ENCODE data around the gene VAV1. TPM values are rescaled to one million over a fixed set of nuclear protein-coding genes. Genes with fewer than 3 reads are reported as not detected.
A peak's percentile ranks its signal among the peaks of the same experiment; 100 is the strongest.

VAV1 gene
- total RNA-seq, 1 experiment from 2014 or later: 7.5 TPM

DNA sequence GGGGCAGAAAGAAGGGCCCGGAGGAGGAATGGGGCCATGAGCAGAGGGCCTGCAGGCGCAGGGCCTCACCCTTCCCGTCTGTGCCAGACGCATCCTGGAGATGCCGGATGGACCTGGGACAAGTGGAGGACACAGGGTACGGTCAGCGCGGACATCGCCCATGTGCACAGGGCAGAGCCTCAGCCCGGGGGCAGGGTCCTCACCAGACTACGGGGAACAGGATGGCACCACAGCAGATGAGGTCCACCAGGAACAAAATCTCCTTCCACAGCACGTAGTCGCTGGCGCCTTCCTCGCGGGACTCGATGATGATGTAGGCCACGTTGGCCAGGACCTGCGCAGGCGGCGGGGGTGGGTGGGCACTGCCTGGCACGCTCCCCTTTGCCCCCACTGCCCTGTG is 40.7 kb upstream of the VAV1 start:
- Histone ChIP-seq H4K20me1 (ENCODE audit: insufficient read depth) (no peaks in the 10 kb centered on the region), H3K36me3 (ENCODE audit: low read depth) (no peaks in the 10 kb centered on the region), H3K4me3 (no peak overlapping the region), H3K79me2 (ENCODE audit: low read depth) (peaks cover 13% of the 10 kb centered on the region; the same call in 1 of the 2 replicates), H3F3A (ENCODE audit: insufficient read depth, low read depth) (peaks cover 14% of the 10 kb centered on the region; the same call in 1 of the 2 replicates), H3K27me3 (ENCODE audit: insufficient read depth, low read depth) (no peaks in the 10 kb centered on the region), H3K4me1 (replicated peaks; ENCODE audit: insufficient read depth) (no peaks in the 10 kb centered on the region; the same call in 1 of the 2 replicates), H3K27ac (no peak overlapping the region), H3K9me3 (ENCODE audit: insufficient read depth, low read depth) (no peaks in the 10 kb centered on the region), H2AFZ (no peak overlapping the region), H3K4me2 (no peak overlapping the region), H3K9me2 (ENCODE audit: insufficient read depth) (no peaks in the 10 kb centered on the region)
- no peak for DNase-seq
- BruUV-seq (replicated peaks): no TSS peak
- TF ChIP-seq, protein P1, sequence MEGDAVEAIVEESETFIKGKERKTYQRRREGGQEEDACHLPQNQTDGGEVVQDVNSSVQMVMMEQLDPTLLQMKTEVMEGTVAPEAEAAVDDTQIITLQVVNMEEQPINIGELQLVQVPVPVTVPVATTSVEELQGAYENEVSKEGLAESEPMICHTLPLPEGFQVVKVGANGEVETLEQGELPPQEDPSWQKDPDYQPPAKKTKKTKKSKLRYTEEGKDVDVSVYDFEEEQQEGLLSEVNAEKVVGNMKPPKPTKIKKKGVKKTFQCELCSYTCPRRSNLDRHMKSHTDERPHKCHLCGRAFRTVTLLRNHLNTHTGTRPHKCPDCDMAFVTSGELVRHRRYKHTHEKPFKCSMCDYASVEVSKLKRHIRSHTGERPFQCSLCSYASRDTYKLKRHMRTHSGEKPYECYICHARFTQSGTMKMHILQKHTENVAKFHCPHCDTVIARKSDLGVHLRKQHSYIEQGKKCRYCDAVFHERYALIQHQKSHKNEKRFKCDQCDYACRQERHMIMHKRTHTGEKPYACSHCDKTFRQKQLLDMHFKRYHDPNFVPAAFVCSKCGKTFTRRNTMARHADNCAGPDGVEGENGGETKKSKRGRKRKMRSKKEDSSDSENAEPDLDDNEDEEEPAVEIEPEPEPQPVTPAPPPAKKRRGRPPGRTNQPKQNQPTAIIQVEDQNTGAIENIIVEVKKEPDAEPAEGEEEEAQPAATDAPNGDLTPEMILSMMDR (conservative IDR thresholded peaks at IDR 0.05): no peak
- TF ChIP-seq EZH2 (IDR thresholded peaks at IDR 0.05; ENCODE audit: low read depth): no peak
- ChIA-PET POLR2A (ENCODE audit: unreplicated experiment) (no interaction called here), CTCF (no interaction called here)
- intact Hi-C loops (cut with micrococcal nuclease; ENCODE audit: unreplicated experiment): no loop called here

DNA sequence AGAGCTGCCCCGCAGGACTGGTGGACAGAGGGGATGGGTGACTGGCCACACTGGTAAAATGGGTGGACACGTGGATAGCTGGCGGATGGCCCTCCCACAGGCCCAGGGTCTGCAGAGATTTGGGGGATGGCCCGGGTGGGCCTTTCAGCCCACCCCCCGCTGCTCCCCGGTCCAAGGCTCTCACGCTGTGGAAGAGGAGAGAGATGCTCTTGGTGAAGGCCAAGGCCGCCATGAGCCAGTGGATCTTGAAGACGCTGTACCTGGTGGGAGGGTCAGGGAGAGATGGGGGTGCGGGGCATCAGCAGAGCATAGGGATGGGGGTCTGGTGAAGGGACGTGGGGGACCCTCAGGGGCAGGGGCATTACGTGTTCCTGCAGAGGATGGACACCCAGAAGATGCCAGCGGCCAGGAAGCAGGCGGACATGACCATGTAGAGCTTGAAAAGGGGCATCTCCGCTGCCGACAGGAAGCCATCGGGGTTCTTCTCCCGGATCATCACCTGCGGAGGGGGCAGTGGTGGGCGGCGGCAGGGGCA is 39.6 kb upstream of the VAV1 start:
- no peak overlapping the region for H3K4me2 ChIP-seq
- ChIA-PET POLR2A (ENCODE audit: unreplicated experiment) (no interaction called here), CTCF (no interaction called here)
- no peak overlapping the region for H3K4me3 ChIP-seq
- peaks cover 13% of the 10 kb centered on the region; the same call in 1 of the 2 replicates for H3K79me2 ChIP-seq (ENCODE audit: low read depth)
- H3K9me2 ChIP-seq (ENCODE audit: insufficient read depth): no peaks in the 10 kb centered on the region
- peaks cover under 1% of the 10 kb centered on the region for H3K4me1 ChIP-seq (replicated peaks; ENCODE audit: insufficient read depth)
- DNase-seq: no peak
- H4K20me1 ChIP-seq (ENCODE audit: insufficient read depth): no peaks in the 10 kb centered on the region
- no peak overlapping the region for H2AFZ ChIP-seq
- no peak overlapping the region for H3K27ac ChIP-seq
- peaks cover 16% of the 10 kb centered on the region; the same call in 1 of the 2 replicates for H3F3A ChIP-seq (ENCODE audit: insufficient read depth, low read depth)
- no peaks in the 10 kb centered on the region for H3K9me3 ChIP-seq (ENCODE audit: insufficient read depth, low read depth)
- BruUV-seq (replicated peaks): no TSS peak
- intact Hi-C loops (cut with micrococcal nuclease; ENCODE audit: unreplicated experiment): no loop called here
- no peaks in the 10 kb centered on the region for H3K36me3 ChIP-seq (ENCODE audit: low read depth)
- H3K27me3 ChIP-seq (ENCODE audit: insufficient read depth, low read depth): no peaks in the 10 kb centered on the region
- TF ChIP-seq EZH2 (IDR thresholded peaks at IDR 0.05; ENCODE audit: low read depth): no peak
- TF ChIP-seq, protein P1 (conservative IDR thresholded peaks at IDR 0.05): no peak

DNA sequence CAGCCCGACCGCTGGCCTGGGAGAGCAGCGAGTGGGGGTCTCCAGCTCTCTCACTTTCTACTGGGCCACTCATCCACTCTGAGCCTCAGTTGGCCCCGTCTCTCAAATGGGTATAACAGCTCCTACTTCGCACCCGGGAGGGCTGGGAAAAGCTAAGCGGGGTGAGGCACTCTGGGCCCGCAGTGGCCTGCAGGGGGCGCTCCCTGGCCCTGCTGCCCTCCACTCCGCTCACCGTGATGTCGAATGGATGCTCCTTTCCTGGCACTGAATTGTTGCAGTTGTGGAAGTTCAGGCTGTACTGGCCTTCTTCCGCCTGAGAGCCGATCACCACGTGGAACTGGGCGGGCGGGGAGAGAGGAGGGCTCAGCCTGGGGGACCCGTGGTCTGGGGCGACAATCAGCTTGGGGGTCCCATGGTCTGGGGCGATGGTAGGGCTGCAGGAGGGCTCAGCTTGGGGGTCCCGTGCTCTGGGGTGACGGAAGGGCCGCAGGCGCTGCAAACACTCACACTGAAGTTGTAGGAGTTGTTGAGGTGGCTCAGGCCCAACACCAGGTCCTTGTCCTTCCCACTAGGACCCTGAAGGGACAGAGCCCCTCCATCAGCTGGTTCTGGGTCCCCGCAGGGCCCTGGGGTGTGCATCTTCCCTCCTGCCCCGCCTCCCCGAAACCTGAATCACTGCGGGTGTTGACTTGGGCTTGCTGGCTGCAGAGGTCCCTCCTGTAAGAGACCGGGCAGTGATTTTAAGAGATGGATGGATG is 39.0 kb upstream of the VAV1 start:
- intact Hi-C loops (cut with micrococcal nuclease; ENCODE audit: unreplicated experiment): no loop called here
- no peaks in the 10 kb centered on the region for H3K27me3 ChIP-seq (ENCODE audit: insufficient read depth, low read depth)
- TF ChIP-seq EZH2 (IDR thresholded peaks at IDR 0.05; ENCODE audit: low read depth): no peak
- TF ChIP-seq, protein P1 (conservative IDR thresholded peaks at IDR 0.05): peak; percentile 19; the same call in 1 of the 2 replicates
- H3K9me2 ChIP-seq (ENCODE audit: insufficient read depth): no peaks in the 10 kb centered on the region
- H3K9me3 ChIP-seq (ENCODE audit: insufficient read depth, low read depth): no peaks in the 10 kb centered on the region
- no peak overlapping the region for H2AFZ ChIP-seq
- peaks cover 7% of the 10 kb centered on the region for H3K4me1 ChIP-seq (replicated peaks; ENCODE audit: insufficient read depth)
- peaks cover 22% of the 10 kb centered on the region for H3F3A ChIP-seq (ENCODE audit: insufficient read depth, low read depth)
- no peak overlapping the region for H3K4me3 ChIP-seq
- DNase-seq: no peak
- no peaks in the 10 kb centered on the region for H3K36me3 ChIP-seq (ENCODE audit: low read depth)
- H3K27ac ChIP-seq: no peak overlapping the region
- ChIA-PET CTCF (no interaction called here), POLR2A (ENCODE audit: unreplicated experiment) (no interaction called here)
- peaks cover 13% of the 10 kb centered on the region; the same call in 1 of the 2 replicates for H3K79me2 ChIP-seq (ENCODE audit: low read depth)
- no TSS peak for BruUV-seq (replicated peaks)
- no peak overlapping the region for H3K4me2 ChIP-seq
- no peaks in the 10 kb centered on the region for H4K20me1 ChIP-seq (ENCODE audit: insufficient read depth)
